T-helper 1 cell (primary cell): Measurements from ENCODE around the gene KIF6.
"Not testable (repeated sequence)": the region's sequence is repeated elsewhere in the genome, so short reads cannot be mapped to it uniquely, and the experiment has no call there.

Experiments
- DNase-seq, 5 donors: peaks; one replicate each; pipeline ENCODE4 v3.0.0-alpha.2; 2012 to 2020

KIF6 gene

GRCh38 chr6:39546731-39547130, 178.5 kb downstream of the KIF6 start:
- DNase-seq = no peak

GRCh38 chr6:39543950-39544349, 181.3 kb downstream of the KIF6 start:
- no peak for DNase-seq

DNA sequence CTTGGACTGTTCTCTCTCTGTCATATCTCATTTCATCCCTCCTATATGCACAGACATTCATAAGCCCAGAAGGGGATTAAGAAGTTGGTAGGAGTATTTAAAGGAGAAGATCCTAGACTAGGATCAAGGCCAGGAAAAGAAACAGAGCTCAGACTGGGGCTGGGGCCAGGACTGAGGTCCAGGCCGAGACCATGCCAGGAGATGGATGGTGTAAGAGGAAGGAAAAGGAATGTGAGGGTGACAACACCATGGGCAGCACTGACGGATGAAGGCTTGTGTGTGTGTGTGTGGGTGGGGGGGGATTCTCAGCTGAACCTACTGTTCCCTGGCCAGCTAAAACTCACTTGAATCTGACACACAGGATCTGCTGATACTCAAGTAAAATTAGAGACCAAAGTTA, 182.1 kb downstream of the KIF6 start:
- DNase-seq = no peak

- no peak for DNase-seq
These were observed 184.8 kb downstream of the KIF6 start for GRCh38 chr6:39540454-39540853.

DNA sequence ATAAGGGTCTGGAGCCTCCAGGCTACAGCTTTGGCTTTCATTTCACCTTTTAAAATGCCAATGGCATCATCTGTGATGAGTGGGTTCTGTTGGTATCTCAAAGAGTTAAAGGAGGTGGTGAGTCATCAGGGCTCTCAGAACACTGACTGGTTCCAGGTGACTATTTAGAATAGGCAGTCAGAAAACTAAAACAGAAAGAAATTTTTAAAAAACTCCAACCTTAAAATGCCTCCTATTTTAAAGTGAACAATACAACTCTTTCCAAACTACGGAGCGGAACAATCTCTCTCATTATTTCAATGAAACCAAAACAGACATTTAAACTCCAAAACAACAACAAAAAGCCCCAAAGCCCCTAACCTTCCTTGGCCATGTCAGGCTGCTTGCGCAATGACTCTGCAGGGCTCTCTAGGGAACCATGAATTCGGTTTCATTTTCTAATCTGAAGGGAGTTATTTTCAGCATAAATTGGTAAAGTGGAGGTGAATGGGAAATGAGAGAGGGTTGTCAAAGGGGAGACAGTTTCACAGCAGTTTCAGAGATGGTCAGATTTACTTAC, 194.9 kb downstream of the KIF6 start:
- no peak for DNase-seq

DNA sequence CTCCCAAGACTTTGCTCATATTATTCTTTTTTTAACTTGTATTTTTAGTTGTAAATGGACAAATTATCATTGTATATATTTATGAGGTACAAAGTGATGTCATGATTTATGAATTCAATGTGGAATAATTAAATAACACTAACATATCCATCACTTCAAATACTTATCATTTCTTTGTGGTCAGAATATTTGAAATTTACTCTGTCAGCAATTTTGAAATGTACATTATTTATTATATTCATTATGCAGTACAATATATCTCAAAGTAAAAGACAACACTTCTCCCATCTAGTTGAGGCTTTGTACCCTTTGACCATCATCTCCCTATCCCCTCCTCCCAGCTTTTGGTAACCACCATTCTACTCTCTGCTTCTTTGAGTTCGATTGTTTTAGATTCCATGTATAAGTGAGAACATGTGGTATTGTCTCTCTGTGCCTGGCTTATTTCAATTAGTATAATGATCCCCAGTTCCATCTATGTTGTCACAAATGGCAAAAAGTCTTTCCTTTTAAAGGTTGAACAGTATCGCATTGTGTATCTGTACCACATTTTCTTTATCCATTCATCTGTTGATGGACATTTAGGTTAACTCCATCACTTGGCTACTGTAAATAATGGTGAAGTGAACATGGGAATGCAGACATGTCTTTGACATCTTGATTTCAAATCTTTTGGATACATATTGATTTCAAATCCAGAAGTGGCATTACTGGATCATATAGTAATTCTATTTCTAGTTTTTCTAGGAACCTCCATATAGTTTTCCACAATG, 197.2 kb downstream of the KIF6 start:
- no peak for DNase-seq

- DNase-seq = no peak
These were observed 201.2 kb downstream of the KIF6 start for GRCh38 chr6:39524007-39524406.

- DNase-seq = no peak
These were observed 203.2 kb downstream of the KIF6 start for GRCh38 chr6:39521958-39522357.

GRCh38 chr6:39520916-39521315, 204.3 kb downstream of the KIF6 start:
- DNase-seq = no peak

DNA sequence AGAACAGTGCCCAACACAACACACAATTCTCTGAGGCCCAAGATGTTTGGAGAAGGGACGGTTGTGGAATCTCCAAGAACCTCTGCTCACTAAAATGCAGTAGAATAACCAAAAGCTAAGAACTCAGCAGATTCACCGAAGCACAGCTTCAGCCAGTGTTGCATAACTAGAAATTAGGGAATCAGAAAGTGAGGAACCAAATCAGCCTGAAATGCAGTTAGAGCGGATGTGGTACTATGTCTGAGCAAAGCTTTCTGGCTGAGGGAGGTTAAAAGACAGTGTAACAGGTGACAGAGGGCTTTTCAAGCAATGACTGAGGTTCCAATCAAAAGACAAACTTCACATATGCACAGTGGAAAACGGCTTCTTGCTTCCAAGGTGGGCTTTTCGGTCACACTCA, 204.8 kb downstream of the KIF6 start:
- no peak for DNase-seq

GRCh38 chr6:39518221-39518620, 207.0 kb downstream of the KIF6 start:
- no peak for DNase-seq

- DNase-seq = no peak
These were observed 207.5 kb downstream of the KIF6 start for GRCh38 chr6:39517756-39518155.

- DNase-seq = no peak
These were observed 208.7 kb downstream of the KIF6 start for GRCh38 chr6:39516471-39516870.

- no peak for DNase-seq
These were observed 209.7 kb downstream of the KIF6 start for GRCh38 chr6:39515471-39515870.

- DNase-seq = no peak
These were observed 210.2 kb downstream of the KIF6 start for GRCh38 chr6:39515006-39515405.

- not testable (repeated sequence) for DNase-seq
These were observed 215.4 kb downstream of the KIF6 start for GRCh38 chr6:39509831-39510230.

GRCh38 chr6:39508515-39508914, 216.7 kb downstream of the KIF6 start:
- no peak for DNase-seq

DNA sequence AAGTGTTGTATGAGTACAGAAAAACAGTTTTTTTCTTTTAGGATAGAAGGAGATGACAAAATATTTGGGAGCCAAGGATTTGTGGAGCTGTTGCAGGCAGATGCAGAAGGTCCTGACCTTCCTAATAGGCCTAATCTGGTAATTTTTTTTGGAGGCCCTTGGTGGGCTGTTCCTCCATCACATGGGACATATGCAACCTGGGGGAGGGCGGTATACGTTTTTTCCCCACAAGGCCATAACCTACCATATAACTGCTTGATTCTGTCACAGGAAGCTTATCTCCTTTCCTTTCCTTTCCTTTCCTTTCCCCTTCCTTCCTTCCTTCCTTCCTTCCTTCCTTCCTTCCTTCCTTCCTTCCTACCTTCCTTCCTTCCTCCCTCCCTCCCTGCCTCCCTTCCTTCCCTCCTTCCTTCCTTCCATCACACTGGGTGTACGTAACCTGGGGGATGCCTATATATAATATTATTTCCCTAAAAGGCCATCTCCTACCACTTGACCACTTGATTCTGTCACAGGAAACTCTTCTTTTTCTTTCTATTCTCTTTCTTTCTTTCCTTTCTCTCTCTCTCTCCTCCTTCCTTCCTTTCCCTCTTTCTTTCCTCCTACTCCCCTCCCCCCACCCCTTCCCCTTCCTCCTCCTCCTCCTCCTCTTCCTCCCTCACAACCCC, 217.7 kb downstream of the KIF6 start:
- DNase-seq = no peak

DNA sequence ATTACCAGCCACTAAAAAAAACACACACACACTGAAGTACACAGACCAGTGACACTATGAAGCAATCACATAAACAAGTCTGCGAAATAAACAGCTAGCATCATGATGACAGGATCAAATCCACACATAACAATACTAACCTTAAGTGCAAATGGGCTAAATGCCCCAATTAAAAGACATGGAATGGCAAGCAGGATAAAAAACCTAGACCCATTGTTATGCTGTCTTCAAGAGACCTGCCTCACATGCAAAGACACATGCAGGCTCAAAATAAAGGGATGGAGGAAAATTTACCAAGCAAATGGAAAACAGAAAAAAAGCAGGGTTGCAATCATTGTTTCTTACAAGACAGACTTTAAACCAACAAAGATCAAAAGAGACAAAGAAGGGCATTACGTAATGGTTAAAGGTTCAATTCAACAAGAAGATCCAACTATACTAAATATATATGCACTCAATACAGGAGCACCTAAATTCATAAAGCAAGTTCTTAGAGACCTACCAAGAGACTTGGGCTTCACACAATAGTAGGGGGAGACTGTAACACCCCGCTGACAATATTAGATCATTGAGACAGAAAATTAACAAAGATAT, 222.7 kb downstream of the KIF6 start:
- not testable (repeated sequence) for DNase-seq

- no peak for DNase-seq
These were observed 226.2 kb downstream of the KIF6 start for GRCh38 chr6:39499053-39499452.

DNA sequence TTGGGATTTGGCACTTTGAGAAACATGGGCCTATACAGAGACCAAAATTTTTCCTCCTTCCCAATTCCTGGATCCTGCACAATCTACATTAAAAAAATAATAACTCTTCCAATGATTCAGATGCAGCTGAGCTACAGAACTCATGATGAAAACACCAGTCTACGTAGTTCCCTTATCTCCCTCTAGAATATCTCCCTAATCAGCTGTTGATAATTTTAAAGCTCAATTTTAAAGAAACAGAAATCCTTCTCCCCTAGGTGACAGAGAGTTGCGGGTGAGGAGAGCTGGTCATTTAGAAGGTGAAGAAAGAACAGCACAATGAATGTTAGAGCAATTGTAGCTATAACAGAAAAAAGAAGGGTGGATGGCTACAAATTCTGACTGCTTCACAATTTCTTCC, 227.1 kb downstream of the KIF6 start:
- no peak for DNase-seq

DNA sequence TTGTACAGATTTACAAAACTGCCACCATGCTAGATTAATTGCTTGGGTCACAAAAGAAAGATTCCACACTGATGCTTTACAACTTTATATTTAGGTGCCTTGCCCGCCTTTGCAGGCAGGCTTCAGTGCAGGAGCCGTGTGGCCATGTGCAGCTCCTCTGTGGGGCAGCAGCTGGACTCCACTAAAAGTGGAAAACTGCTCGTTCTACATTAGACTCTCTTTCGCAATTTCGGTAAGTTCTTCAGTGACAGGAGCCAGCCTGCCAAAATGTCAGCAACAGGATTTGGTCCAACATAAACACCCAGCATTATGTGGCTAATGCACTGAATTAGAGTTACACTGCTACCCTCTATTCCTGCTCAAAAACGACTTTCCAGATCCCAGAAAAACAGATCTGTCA, 228.3 kb downstream of the KIF6 start:
- no peak for DNase-seq

DNA sequence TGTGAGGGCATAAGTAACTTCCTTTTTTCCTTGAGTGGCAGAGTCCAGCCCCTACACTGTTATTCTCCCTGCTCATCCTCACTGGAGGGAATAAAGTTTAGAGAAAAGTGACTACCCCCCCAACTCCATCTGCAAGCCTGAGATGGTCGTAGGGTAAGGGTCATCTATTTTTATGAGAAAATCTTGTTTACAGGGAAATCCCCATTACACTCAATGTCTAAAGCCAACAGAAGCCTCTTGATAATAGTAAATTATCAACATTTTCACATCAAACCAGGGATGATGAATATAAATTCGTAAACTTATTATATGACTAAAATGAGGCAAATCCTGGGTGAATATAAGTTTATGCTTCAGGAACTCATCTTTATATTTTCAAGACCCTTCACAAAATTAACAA, 228.8 kb downstream of the KIF6 start:
- DNase-seq = no peak

- DNase-seq = no peak
These were observed 229.6 kb downstream of the KIF6 start for GRCh38 chr6:39495640-39496039.
